T-helper 2 cell treated with Interferon-gamma antibody and Interleukin-4, amounts not matched to agents 5 μg/mL and 100 μg/mL, for 36 hours (primary cell): Measurements from ENCODE around the gene RMC1.

Experiments
- DNase-seq: peaks from one replicate; pipeline ENCODE4 v3.0.0; 2021; ENCODE audit warnings: low spot score
- H3K27ac Mint-ChIP-seq: one replicate; pipeline ENCODE4 v1.8.0; 2021; ENCODE audit warnings: mild to moderate bottlenecking, mixed read lengths
- H3K27me3 Mint-ChIP-seq: one replicate; pipeline ENCODE4 v1.8.0; 2021; ENCODE audit warnings: low read depth, mixed read lengths
- H3K36me3 Mint-ChIP-seq: one replicate; pipeline ENCODE4 v1.8.0; 2021; ENCODE audit warnings: low read depth, mixed read lengths
- H3K4me1 Mint-ChIP-seq: one replicate; pipeline ENCODE4 v1.8.0; 2021; ENCODE audit warnings: low read depth, mixed read lengths
- H3K4me3 Mint-ChIP-seq: one replicate; pipeline ENCODE4 v1.8.0; 2022; ENCODE audit warnings: mild to moderate bottlenecking, moderate library complexity, mixed read lengths
- H3K9me3 Mint-ChIP-seq: one replicate; pipeline ENCODE4 v1.8.0; 2021; ENCODE audit warnings: mixed read lengths

RMC1 gene

DNA sequence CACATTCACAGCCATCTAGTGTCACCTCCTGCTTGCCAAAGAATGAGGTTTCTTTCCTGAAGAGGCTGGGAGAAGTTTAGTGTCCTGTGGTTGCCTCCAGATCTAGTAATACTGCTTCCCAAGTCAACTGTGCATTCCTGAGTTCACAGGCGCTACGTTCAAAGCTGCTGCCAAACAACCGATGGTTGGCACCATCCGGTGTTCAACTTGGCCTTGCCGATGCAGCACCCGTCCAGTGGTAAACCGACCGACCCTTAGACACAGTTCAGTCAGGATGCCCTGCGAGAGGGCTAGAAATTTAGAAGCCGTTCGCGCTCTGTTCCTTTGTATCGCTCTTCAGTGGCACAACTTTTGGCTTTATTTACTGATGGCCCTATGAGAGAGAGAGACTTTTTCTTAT lies 28.6 kb downstream of the RMC1 start:
- Mint-ChIP-seq H3K27me3 (no peaks in the 10 kb centered on the region), H3K9me3 (no peaks in the 10 kb centered on the region), H3K4me1 (no peaks in the 10 kb centered on the region), H3K4me3 (no peak overlapping the region), H3K36me3 (peaks cover 73% of the 10 kb centered on the region), H3K27ac (no peak overlapping the region)
- no peak for DNase-seq

DNA sequence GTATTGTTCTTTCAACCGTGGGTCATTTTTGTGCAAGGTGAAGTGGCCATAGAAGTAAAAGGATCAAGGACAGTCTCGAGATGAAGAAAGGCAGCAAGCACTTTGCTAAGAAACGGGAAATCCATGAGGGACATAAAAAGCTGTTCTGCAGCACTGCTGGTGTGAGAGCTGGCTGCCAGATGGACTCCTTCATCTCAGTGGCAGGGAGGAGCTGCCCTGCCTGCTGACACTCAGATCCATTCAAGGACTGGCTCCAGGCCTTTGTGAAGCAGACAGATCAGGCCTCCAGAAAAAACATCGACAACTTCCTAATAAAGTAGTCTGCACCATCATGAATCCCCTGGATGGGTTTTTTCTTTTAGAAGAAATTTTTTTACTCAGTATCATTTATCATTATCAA lies 29.5 kb downstream of the RMC1 start:
- Mint-ChIP-seq H3K36me3 (peaks cover 75% of the 10 kb centered on the region), H3K27me3 (no peaks in the 10 kb centered on the region), H3K4me1 (no peaks in the 10 kb centered on the region), H3K9me3 (no peaks in the 10 kb centered on the region), H3K4me3 (no peak overlapping the region), H3K27ac (no peak overlapping the region)
- no peak for DNase-seq

GRCh38 chr18:23534276-23534675 lies 31.0 kb downstream of the RMC1 start:
- no peak overlapping the region for H3K4me3 Mint-ChIP-seq
- H3K4me1 Mint-ChIP-seq: peaks cover 7% of the 10 kb centered on the region
- no peak for DNase-seq
- H3K27ac Mint-ChIP-seq: no peak overlapping the region
- H3K9me3 Mint-ChIP-seq: no peaks in the 10 kb centered on the region
- H3K27me3 Mint-ChIP-seq: no peaks in the 10 kb centered on the region
- peaks cover 80% of the 10 kb centered on the region for H3K36me3 Mint-ChIP-seq

- DNase-seq: no peak
- Mint-ChIP-seq H3K27ac (no peak overlapping the region), H3K9me3 (no peaks in the 10 kb centered on the region), H3K4me3 (no peak overlapping the region), H3K4me1 (peaks cover 26% of the 10 kb centered on the region), H3K27me3 (no peaks in the 10 kb centered on the region), H3K36me3 (peaks cover 80% of the 10 kb centered on the region)
Measured at GRCh38 chr18:23536204-23536603, 32.9 kb downstream of the RMC1 start.

GRCh38 chr18:23537274-23537673 lies 34.0 kb downstream of the RMC1 start:
- no peak overlapping the region for H3K4me3 Mint-ChIP-seq
- no peak overlapping the region for H3K27ac Mint-ChIP-seq
- peaks cover 36% of the 10 kb centered on the region for H3K4me1 Mint-ChIP-seq
- no peak for DNase-seq
- no peaks in the 10 kb centered on the region for H3K9me3 Mint-ChIP-seq
- H3K27me3 Mint-ChIP-seq: no peaks in the 10 kb centered on the region
- peaks cover 81% of the 10 kb centered on the region for H3K36me3 Mint-ChIP-seq

DNA sequence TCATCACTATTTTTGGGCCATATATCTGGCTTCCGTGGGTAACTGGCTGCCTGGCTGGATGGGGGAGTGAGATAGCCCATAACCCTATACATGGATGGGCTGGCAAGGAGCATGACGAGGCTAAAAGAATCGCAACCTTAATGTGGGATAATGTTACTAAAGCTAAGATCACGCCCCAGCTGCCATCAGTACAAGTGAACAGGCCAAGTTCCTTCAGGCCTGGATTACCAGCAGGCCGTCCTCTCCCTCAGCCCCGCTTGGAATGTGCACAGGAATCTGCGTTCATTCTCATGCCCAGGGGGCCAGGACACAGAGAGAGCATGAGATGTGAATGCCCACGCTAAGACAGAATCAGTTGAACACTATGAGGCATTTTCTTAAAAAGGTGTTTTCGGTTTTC lies 34.7 kb downstream of the RMC1 start:
- H3K4me3 Mint-ChIP-seq: no peak overlapping the region
- H3K27me3 Mint-ChIP-seq: no peaks in the 10 kb centered on the region
- DNase-seq: no peak
- H3K27ac Mint-ChIP-seq: no peak overlapping the region
- peaks cover 39% of the 10 kb centered on the region for H3K4me1 Mint-ChIP-seq
- no peaks in the 10 kb centered on the region for H3K9me3 Mint-ChIP-seq
- peaks cover 81% of the 10 kb centered on the region for H3K36me3 Mint-ChIP-seq

DNA sequence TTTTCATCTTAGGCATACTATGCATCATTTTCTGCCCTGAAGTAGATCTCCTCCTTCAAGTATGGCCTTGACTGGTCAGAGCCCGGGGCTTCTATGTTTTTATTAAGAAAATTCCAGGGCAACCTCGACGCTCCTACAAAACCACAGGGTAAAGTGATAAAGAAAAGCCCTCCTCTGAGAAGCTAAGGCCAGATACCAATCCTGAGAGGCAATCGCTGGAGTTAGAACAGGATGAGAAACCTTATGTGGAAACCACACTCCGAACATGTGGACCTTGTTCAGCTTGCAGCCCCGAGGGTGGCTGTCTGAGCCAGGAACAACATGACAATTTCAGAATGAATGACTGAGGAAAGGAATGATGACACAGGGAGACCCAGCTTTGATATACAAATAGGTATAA lies 35.6 kb downstream of the RMC1 start:
- Mint-ChIP-seq H3K27ac (peak overlapping the region; percentile 31), H3K27me3 (no peaks in the 10 kb centered on the region), H3K9me3 (no peaks in the 10 kb centered on the region), H3K4me3 (no peak overlapping the region), H3K36me3 (peaks cover 82% of the 10 kb centered on the region), H3K4me1 (peaks cover 39% of the 10 kb centered on the region)
- DNase-seq: no peak

DNA sequence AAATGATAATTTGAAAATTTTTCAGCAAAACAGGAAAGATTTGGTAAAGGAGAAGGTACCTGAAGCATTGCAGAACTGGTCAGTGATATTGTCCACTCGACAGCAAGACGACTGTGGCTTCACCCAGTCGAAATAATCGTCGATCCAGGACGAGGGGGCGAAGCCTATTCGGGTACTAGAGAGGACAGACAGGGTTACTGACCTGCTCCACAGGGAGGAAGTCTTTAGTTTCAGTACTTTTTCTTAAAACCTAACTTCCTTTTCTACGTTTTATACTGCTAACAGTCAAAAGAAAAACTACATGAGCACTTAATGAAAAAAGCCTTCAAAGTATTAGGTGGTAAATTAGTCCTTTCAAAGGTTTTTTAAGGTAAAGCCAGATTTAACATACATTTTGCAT lies 36.0 kb downstream of the RMC1 start:
- H3K4me1 Mint-ChIP-seq: peaks cover 39% of the 10 kb centered on the region
- DNase-seq: no peak
- no peaks in the 10 kb centered on the region for H3K27me3 Mint-ChIP-seq
- H3K4me3 Mint-ChIP-seq: peak overlapping the region; percentile 52
- H3K36me3 Mint-ChIP-seq: peaks cover 85% of the 10 kb centered on the region
- H3K27ac Mint-ChIP-seq: no peak overlapping the region
- H3K9me3 Mint-ChIP-seq: no peaks in the 10 kb centered on the region

DNA sequence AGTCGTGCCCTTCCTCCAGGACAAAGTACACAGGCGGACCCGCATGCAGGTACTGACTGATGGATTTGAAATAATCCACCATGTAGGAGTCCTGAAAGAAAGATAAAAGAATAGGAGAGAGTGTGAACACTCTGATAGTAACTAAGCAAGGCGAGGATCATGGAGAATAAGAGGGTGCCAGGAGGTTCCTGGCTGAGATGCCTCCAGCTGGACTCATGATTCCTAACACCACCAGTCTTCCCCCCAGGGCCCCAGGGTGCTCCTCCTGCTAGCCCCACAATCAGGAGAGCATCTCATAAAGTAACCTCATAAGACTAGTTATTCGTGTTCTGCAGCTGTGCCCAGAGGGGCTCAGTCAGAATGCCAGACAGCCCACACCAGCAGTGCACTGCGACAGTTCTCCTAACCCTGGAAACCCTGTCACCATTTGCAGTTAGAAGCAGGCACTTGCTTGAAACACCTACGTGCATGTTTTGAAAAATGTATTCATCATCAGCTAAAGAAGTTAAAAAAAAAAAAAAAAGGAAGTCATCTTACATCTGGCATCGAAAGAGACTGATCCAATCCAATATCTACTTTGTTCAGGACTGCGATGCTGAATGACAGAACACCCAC lies 36.7 kb downstream of the RMC1 start:
- H3K27ac Mint-ChIP-seq: peak overlapping the region; percentile 58
- H3K9me3 Mint-ChIP-seq: no peaks in the 10 kb centered on the region
- no peak for DNase-seq
- H3K27me3 Mint-ChIP-seq: no peaks in the 10 kb centered on the region
- H3K36me3 Mint-ChIP-seq: peaks cover 85% of the 10 kb centered on the region
- peaks cover 39% of the 10 kb centered on the region for H3K4me1 Mint-ChIP-seq
- H3K4me3 Mint-ChIP-seq: peak overlapping the region; percentile 52

DNA sequence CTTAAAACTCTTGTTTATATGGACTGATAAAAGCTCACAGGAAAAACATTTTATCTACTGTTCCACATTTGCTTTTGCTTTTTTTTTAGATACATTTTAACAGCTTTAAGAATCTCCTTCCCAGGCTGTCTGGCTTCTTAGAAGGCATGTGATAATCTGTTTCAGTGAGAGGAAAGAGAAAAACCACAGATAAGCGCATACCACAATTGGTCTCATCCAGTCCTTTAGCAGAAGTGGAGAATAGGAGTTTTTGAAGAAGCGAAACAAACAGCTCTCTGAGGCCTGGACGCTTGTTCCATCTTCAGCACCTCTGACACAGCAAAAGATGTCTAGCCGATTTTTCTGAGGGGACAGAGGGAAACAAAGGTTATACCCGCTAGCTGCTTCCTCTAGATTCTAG lies 37.6 kb downstream of the RMC1 start:
- Mint-ChIP-seq H3K4me3 (peak overlapping the region; percentile 52), H3K27ac (peak overlapping the region; percentile 58), H3K9me3 (no peaks in the 10 kb centered on the region), H3K27me3 (no peaks in the 10 kb centered on the region), H3K36me3 (peaks cover 79% of the 10 kb centered on the region), H3K4me1 (peaks cover 39% of the 10 kb centered on the region)
- peak; percentile 23 for DNase-seq

DNA sequence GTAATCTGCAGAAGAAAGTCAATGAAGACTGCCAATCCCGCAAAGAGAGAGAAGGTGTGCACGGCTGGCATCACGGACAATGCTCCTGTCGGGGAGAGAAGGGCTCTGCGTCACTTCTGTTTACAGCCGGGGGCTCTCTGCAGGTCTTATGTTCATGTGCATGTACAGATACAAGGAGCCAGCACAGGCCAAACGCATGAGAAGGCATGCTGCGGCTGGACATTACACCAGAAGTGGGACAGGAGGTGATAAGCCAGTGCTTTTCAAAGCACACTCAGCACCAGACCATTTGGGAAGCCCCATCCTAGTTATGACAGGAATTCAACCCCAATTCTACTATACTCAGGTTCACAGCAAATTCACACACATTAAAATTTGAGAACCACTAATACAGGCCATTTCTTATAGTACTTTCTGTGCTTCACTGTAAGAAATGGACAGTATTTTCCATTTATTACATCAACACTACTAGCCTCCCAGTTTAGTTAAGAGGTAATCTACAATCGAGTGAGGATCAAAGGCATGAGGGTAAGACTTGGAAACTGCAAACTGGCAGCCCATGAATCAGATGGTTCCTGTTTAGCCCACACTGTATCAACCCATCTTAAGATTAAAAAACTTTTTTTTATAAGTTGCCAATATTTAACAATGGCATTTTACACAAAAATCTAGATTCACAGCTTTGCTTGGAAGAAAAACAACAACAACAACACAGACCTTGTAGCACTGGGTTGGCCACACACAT lies 38.2 kb downstream of the RMC1 start:
- DNase-seq: no peak
- Mint-ChIP-seq H3K27ac (peak overlapping the region; percentile 58), H3K9me3 (no peaks in the 10 kb centered on the region), H3K4me1 (peaks cover 42% of the 10 kb centered on the region), H3K27me3 (no peaks in the 10 kb centered on the region), H3K4me3 (peak overlapping the region; percentile 52), H3K36me3 (peaks cover 78% of the 10 kb centered on the region)

DNA sequence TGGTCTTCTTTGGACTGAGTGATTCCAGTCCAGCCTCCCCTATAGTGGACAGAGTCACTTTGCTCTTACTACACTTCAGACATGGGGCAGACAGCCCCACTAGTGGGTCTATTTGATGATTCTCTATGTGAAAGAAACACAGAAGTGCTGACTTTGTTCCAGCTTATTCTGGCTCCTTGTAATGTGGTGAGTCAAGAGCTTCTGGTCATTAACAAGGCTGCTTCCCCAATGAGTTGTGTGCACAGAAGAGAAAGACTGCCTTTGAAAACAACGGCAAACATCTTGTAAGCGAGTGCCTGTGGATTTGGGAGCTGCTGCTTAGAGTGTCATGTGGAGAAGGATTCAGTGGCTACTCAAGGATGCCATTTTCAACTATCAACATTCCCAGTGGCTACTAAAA lies 39.1 kb downstream of the RMC1 start:
- Mint-ChIP-seq H3K27ac (no peak overlapping the region), H3K27me3 (no peaks in the 10 kb centered on the region), H3K4me1 (peaks cover 44% of the 10 kb centered on the region), H3K9me3 (no peaks in the 10 kb centered on the region), H3K4me3 (no peak overlapping the region), H3K36me3 (peaks cover 78% of the 10 kb centered on the region)
- DNase-seq: no peak

GRCh38 chr18:23545247-23545789 lies 42.0 kb downstream of the RMC1 start:
- H3K27ac Mint-ChIP-seq: no peak overlapping the region
- H3K9me3 Mint-ChIP-seq: no peaks in the 10 kb centered on the region
- H3K27me3 Mint-ChIP-seq: no peaks in the 10 kb centered on the region
- peaks cover 65% of the 10 kb centered on the region for H3K36me3 Mint-ChIP-seq
- no peak overlapping the region for H3K4me3 Mint-ChIP-seq
- no peak for DNase-seq
- peaks cover 26% of the 10 kb centered on the region for H3K4me1 Mint-ChIP-seq

DNA sequence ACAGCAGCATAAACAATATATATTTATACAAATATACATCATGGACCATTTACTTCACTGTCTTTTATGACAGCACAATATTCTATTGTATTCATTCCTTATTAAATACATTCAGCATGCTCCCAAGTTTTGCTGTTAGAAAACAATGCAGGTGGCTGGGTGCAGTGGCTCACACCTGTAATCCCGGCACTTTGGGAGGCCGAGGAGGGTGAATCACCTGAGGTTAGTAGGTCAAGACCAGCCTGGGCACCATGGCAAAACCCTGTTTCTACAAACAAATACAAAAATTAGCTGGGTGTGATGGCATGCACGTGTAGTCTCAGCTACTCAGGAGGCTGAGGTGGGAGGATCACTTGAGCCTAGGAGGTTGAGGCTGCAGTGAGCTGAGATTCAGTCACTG lies 44.0 kb downstream of the RMC1 start:
- Mint-ChIP-seq H3K9me3 (no peaks in the 10 kb centered on the region), H3K27ac (no peak overlapping the region), H3K27me3 (no peaks in the 10 kb centered on the region), H3K4me1 (peaks cover 8% of the 10 kb centered on the region), H3K4me3 (no peak overlapping the region), H3K36me3 (peaks cover 65% of the 10 kb centered on the region)
- DNase-seq: no peak
